ACC112 (cell line): ENCODE results near the gene PCBP2.
"Not testable (repeated sequence)": the region's sequence is repeated elsewhere in the genome, so short reads cannot be mapped to it uniquely, and the experiment has no call there.

Source experiments
- H2AFZ ChIP-seq: fragments of 200-600 bp; sonication (generic); one replicate; pipeline ENCODE4 v1.6.0; 2017; ENCODE audit warnings: antibody characterized with exemption, low read length; ENCODE audit not compliant: unreplicated experiment
- H3K27ac ChIP-seq: fragments of 200-600 bp; sonication (generic); 2 replicates; pipeline ENCODE4 v1.5.1; 2014; ENCODE audit warnings: low read depth, mild to moderate bottlenecking, antibody characterized with exemption, low read length, moderate library complexity
- H3K27me3 ChIP-seq: fragments of 200-600 bp; sonication (generic); 2 replicates; pipeline ENCODE4 v1.6.1; 2014; ENCODE audit warnings: mild to moderate bottlenecking, antibody characterized with exemption, low read length, moderate library complexity, mixed read lengths; ENCODE audit not compliant: insufficient read depth
- H3K36me3 ChIP-seq: fragments of 200-600 bp; sonication (generic); 2 replicates; pipeline ENCODE4 v1.6.1; 2016; ENCODE audit warnings: mild to moderate bottlenecking, antibody characterized with exemption, low read length, moderate library complexity, mixed read lengths; ENCODE audit not compliant: insufficient read depth
- H3K4me1 ChIP-seq: fragments of 200-600 bp; sonication (generic); one replicate; pipeline ENCODE4 v1.6.1; 2016; ENCODE audit warnings: low read length, mixed read lengths; ENCODE audit not compliant: insufficient read depth, unreplicated experiment, control insufficient read depth
- H3K4me3 ChIP-seq: fragments of 200-600 bp; sonication (generic); 2 replicates; pipeline ENCODE4 v1.5.1; 2014; ENCODE audit warnings: mild to moderate bottlenecking, low read depth, low read length
- H3K79me2 ChIP-seq: fragments of 200-600 bp; sonication (generic); one replicate; pipeline ENCODE4 v1.6.0; 2016; ENCODE audit warnings: low read length; ENCODE audit not compliant: control insufficient read depth, unreplicated experiment, insufficient read depth

Gene PCBP2

GRCh38 chr12:53451661-53452158 is at the start of gene PCBP2:
TSS of gene PCBP2 (plus strand) at chr12:53452102. CDS start at chr12:53454801, 2,699 bp downstream.
- Histone ChIP-seq H2AFZ (no peak within 1 kb of the TSS), H3K4me1 (peaks cover 11% of the 10 kb centered on the region), H3K27ac (peak within 1 kb of the TSS; percentile 91), H3K36me3 (peaks cover 37% of the 10 kb centered on the region), H3K79me2 (peaks cover 47% of the 10 kb centered on the region), H3K4me3 (peak within 1 kb of the TSS; percentile 92), H3K27me3 (no peaks in the 10 kb centered on the region)

DNA sequence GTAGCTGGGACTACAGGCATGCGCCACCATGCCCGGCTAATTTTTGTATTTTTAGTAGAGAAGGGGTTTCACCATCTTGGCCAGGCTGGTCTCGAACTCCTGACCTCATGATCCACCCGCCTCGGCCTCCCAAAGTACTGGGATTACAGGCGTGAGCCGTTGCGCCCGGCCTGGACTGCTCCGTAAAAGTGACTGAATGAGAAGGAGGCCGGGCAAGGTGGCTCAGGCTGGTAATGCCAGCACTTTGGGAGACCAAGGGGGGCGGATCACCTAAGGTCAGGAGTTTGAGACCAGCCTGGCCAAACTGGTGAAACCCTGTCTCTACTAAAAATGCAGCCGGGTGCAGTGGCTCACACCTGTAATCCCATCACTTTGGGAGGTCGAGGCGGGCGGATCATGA is 49.6 kb upstream of the PCBP2 start:
- Histone ChIP-seq H3K79me2 (peaks cover 17% of the 10 kb centered on the region), H3K36me3 (peaks cover 10% of the 10 kb centered on the region)
- not testable (repeated sequence) for H3K27ac ChIP-seq, H2AFZ ChIP-seq, H3K27me3 ChIP-seq, H3K4me3 ChIP-seq, H3K4me1 ChIP-seq

GRCh38 chr12:53402871-53403270 is 49.0 kb upstream of the PCBP2 start:
- peaks cover 10% of the 10 kb centered on the region for H3K36me3 ChIP-seq
- H3K27me3 ChIP-seq = no peaks in the 10 kb centered on the region
- peaks cover 2% of the 10 kb centered on the region for H3K4me1 ChIP-seq
- no peak overlapping the region for H3K4me3 ChIP-seq
- no peak overlapping the region for H2AFZ ChIP-seq
- H3K27ac ChIP-seq = no peak overlapping the region
- peaks cover 14% of the 10 kb centered on the region for H3K79me2 ChIP-seq

DNA sequence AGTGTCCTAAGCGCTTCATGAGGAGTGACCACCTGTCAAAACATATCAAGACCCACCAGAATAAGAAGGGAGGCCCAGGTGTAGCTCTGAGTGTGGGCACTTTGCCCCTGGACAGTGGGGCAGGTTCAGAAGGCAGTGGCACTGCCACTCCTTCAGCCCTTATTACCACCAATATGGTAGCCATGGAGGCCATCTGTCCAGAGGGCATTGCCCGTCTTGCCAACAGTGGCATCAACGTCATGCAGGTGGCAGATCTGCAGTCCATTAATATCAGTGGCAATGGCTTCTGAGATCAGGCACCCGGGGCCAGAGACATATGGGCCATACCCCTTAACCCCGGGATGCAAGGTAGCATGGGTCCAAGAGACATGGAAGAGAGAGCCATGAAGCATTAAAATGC is 41.0 kb upstream of the PCBP2 start:
- no peaks in the 10 kb centered on the region for H3K79me2 ChIP-seq
- H2AFZ ChIP-seq = no peak overlapping the region
- H3K27ac ChIP-seq = no peak overlapping the region
- H3K4me3 ChIP-seq = no peak overlapping the region
- H3K36me3 ChIP-seq = peaks cover 15% of the 10 kb centered on the region
- H3K4me1 ChIP-seq = peaks cover 34% of the 10 kb centered on the region
- no peaks in the 10 kb centered on the region for H3K27me3 ChIP-seq

DNA sequence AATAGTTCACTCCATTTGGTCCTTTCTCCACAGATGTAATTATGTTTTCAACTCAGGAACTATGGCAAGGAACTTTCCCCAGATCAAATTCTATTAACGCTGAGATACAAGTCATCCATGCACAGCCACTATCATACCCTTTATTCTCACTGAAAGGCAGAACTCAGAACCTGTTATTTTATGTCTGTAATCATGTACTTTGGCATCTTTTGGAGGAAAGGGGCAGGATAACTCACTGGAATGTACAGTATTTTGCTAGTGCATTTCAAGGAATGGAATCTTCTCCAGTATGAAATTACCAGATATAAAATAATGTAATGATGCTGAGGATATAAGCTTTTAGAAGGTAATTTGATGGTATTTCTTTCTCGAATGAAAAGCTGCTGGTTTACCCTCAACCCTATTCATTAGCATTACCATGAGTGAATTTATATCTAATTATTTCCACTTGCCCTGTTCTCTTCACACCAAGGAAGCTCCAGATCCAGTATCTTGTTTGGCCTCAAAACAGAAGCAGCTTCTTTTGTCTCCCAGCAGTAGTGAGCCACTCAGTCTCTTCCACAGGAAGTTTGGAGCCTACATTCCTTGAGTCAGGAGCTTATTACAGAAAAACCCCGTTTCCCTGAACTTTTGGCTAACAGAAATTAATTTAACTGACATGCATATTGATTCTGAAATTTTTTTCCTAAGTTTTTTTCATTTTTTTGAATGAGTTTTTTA is 38.3 kb upstream of the PCBP2 start:
- H2AFZ ChIP-seq = no peak overlapping the region
- no peak overlapping the region for H3K27ac ChIP-seq
- H3K4me1 ChIP-seq = peaks cover 34% of the 10 kb centered on the region
- peaks cover 11% of the 10 kb centered on the region for H3K36me3 ChIP-seq
- no peaks in the 10 kb centered on the region for H3K27me3 ChIP-seq
- no peaks in the 10 kb centered on the region for H3K79me2 ChIP-seq
- no peak overlapping the region for H3K4me3 ChIP-seq

- Histone ChIP-seq H3K27ac (no peak overlapping the region), H3K36me3 (peaks cover 7% of the 10 kb centered on the region), H2AFZ (no peak overlapping the region), H3K27me3 (no peaks in the 10 kb centered on the region), H3K4me1 (peaks cover 34% of the 10 kb centered on the region), H3K79me2 (no peaks in the 10 kb centered on the region), H3K4me3 (no peak overlapping the region)
These were observed 37.0 kb upstream of the PCBP2 start for GRCh38 chr12:53414756-53415417.

DNA sequence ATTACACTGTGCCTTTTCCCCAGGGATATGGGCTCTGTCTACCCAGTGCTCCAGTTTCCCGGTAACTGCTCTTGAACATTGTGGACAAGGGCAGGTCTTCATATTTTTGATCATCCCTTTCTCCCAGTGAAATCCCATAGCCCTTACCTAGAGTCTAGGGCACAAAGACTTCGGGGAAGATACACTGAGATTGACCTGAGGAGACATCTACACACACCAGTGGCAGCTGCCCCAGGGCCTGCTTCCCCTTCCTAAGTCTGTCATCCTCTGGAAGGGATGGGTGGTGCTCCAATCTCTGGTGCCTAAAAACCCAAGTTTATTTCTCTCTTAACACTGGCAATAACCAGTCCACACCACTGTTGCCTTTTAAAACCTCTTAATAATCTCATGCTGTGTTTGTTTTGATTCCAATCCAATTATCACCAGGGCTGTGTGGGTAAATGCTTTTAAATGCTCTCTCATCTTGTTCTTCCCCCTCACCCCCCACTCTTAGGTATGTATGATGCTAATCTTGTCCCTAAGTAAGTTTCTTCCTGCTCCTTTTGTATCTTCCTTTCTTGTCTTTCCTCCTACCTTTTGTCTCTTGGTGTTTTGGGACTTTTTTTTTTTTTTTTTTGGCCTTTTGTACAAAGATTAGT is 36.0 kb upstream of the PCBP2 start:
- H3K36me3 ChIP-seq, H3K27me3 ChIP-seq, H3K4me3 ChIP-seq, H3K27ac ChIP-seq, H3K79me2 ChIP-seq, H2AFZ ChIP-seq: not testable (repeated sequence)
- peaks cover 34% of the 10 kb centered on the region for H3K4me1 ChIP-seq

DNA sequence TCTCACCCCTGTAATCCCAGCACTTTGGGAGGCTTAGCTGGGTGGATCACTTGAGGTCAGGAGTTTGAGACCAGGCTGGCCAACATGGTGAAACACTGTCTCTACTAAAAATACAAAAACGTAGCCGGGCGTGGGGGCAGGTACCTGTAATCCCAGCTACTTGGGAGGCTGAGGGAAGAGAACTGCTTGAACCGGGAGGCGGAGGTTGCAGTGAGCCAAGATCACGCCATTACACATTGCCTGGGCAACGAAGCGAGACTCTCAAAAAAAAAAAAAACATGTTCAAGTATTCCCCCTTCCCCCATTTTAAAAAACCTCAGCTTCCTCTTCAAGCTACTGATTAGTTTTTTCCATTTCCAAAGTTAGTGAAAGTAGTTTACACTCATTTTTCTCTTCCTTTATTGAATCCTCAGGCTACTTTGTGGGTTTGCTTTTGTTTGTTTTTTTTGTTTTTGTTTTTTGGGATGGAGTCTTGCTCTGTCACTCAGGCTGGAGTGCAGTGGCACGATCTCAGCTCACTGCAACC is 34.5 kb upstream of the PCBP2 start:
- not testable (repeated sequence) for H2AFZ ChIP-seq

DNA sequence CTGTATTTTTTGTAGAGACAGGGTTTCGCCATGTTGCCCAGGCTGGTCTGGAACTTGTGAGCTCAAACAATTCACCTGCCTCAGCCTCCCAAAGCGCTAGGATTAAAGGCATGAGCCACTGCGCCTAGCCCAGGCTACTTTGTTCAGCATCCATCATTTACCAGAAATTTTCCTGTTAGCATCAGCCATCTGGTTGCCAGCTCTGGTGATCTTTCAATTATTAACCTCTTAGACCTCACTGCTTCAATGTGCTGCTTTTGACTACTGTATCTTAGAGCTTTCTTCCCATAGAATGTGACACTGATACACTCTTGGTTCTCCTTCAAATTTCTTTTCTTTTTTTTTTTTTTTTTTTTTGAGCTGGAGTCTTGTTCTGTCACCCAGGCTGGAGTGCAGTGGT is 33.7 kb upstream of the PCBP2 start:
- Histone ChIP-seq H3K36me3 (no peaks in the 10 kb centered on the region), H3K79me2 (no peaks in the 10 kb centered on the region), H3K27ac (no peak overlapping the region), H3K4me3 (no peak overlapping the region), H3K4me1 (peaks cover 20% of the 10 kb centered on the region), H3K27me3 (no peaks in the 10 kb centered on the region), H2AFZ (no peak overlapping the region)

More for the DNA sequence above, 34.5 kb upstream of the PCBP2 start:
- H3K4me3 ChIP-seq, H3K27ac ChIP-seq, H3K79me2 ChIP-seq, H3K27me3 ChIP-seq, H3K36me3 ChIP-seq: not testable (repeated sequence)
- H3K4me1 ChIP-seq = peaks cover 27% of the 10 kb centered on the region

GRCh38 chr12:53419756-53420155 is 32.1 kb upstream of the PCBP2 start:
- Histone ChIP-seq H3K79me2 (no peaks in the 10 kb centered on the region), H3K4me1 (peaks cover 11% of the 10 kb centered on the region), H2AFZ (no peak overlapping the region), H3K27ac (no peak overlapping the region), H3K27me3 (no peaks in the 10 kb centered on the region), H3K36me3 (no peaks in the 10 kb centered on the region), H3K4me3 (no peak overlapping the region)
